Measurements from ENCODE around the gene KCNK7.

KCNK7 gene

GRCh38 chr11:65574811-65575567, 20.6 kb downstream of the KCNK7 start:
- H3K36me3 ChIP-seq: peaks cover 30% of the 10 kb centered on the region
- H3K4me3 ChIP-seq (ENCODE audit: low read depth in 1 of 2, low read length in 1 of 2): peak overlapping the region; percentile 76 to 99
- H3K9me3 ChIP-seq: no peaks in the 10 kb centered on the region
- H3K27ac ChIP-seq: peak overlapping the region; percentile 95
- TF ChIP-seq, protein P1, sequence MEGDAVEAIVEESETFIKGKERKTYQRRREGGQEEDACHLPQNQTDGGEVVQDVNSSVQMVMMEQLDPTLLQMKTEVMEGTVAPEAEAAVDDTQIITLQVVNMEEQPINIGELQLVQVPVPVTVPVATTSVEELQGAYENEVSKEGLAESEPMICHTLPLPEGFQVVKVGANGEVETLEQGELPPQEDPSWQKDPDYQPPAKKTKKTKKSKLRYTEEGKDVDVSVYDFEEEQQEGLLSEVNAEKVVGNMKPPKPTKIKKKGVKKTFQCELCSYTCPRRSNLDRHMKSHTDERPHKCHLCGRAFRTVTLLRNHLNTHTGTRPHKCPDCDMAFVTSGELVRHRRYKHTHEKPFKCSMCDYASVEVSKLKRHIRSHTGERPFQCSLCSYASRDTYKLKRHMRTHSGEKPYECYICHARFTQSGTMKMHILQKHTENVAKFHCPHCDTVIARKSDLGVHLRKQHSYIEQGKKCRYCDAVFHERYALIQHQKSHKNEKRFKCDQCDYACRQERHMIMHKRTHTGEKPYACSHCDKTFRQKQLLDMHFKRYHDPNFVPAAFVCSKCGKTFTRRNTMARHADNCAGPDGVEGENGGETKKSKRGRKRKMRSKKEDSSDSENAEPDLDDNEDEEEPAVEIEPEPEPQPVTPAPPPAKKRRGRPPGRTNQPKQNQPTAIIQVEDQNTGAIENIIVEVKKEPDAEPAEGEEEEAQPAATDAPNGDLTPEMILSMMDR (IDR thresholded peaks at IDR 0.05): no peak
- peaks cover 78 to 79% of the 10 kb centered on the region in 2 experiments for H3K4me1 ChIP-seq (ENCODE audit: control insufficient read depth in 1 of 2, insufficient read depth in 1 of 2, low read depth in 1 of 2, low read length in 1 of 2)
- no peaks in the 10 kb centered on the region for H3K27me3 ChIP-seq

- TF ChIP-seq, protein P1 (IDR thresholded peaks at IDR 0.05): peak; percentile 99
- H3K4me3 ChIP-seq (ENCODE audit: low read depth in 1 of 2, low read length in 1 of 2): peak overlapping the region; percentile 76 to 99
These were observed 21.3 kb downstream of the KCNK7 start for GRCh38 chr11:65574109-65574810.

GRCh38 chr11:65573391-65574079, 22.1 kb downstream of the KCNK7 start:
- Histone ChIP-seq H3K4me1 (ENCODE audit: control insufficient read depth in 1 of 2, insufficient read depth in 1 of 2, low read depth in 1 of 2, low read length in 1 of 2) (peaks cover 76 to 81% of the 10 kb centered on the region in 2 experiments), H3K4me3 (ENCODE audit: low read depth in 1 of 2, low read length in 1 of 2) (peak overlapping the region; percentile 76 to 99), H3K9me3 (no peaks in the 10 kb centered on the region), H3K27me3 (no peaks in the 10 kb centered on the region), H3K27ac (peak overlapping the region; percentile 95), H3K36me3 (peaks cover 16% of the 10 kb centered on the region)
- TF ChIP-seq, protein P1 (IDR thresholded peaks at IDR 0.05): no peak

More at GRCh38 chr11:65574109-65574810, 21.3 kb downstream of the KCNK7 start:
- Histone ChIP-seq H3K27ac (peak overlapping the region; percentile 95), H3K27me3 (no peaks in the 10 kb centered on the region), H3K4me1 (ENCODE audit: control insufficient read depth in 1 of 2, insufficient read depth in 1 of 2, low read depth in 1 of 2, low read length in 1 of 2) (peaks cover 76 to 81% of the 10 kb centered on the region in 2 experiments), H3K9me3 (no peaks in the 10 kb centered on the region), H3K36me3 (peaks cover 23% of the 10 kb centered on the region)

DNA sequence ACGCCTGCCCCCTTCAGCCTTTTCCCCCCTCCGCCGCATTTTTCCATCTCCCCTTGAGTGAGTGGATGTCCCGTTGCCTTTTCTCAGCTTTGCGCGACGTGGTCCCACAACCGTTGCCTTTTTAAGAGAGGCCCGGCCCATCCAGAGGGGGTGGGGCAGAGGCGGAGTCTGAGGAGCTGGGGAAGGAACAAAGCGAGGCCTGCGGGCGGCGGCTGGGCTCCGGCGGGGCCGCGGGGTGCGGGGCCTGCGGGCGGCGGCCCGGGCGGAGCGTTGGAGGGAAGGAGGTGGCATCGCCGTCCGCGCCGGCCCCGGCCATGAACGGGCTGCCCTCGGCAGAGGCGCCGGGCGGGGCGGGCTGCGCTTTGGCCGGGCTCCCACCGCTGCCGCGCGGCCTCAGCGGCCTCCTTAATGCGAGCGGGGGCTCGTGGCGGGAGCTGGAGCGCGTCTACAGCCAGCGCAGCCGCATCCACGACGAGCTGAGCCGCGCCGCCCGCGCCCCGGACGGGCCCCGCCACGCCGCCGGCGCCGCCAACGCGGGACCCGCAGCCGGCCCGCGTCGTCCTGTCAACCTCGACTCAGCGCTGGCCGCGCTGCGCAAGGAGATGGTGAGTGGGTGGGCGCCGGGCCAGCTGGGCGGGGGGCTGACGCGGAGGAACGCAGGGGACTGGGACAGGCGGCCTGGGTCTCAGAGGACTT, 23.1 kb downstream of the KCNK7 start, which contains the start of gene FAM89B:
Gene FAM89B (plus strand): TSS at position 183 of the 696 bp plus-strand sequence. CDS start 132 bp downstream, at position 315.
- peaks cover 7% of the 10 kb centered on the region for H3K36me3 ChIP-seq
- H3K4me1 ChIP-seq (ENCODE audit: control insufficient read depth in 1 of 2, insufficient read depth in 1 of 2, low read depth in 1 of 2, low read length in 1 of 2): peaks cover 69 to 73% of the 10 kb centered on the region in 2 experiments
- H3K4me3 ChIP-seq (ENCODE audit: low read depth in 1 of 2, low read length in 1 of 2): peak within 1 kb of the TSS; percentile 76 to 99
- no peaks in the 10 kb centered on the region for H3K27me3 ChIP-seq
- H3K9me3 ChIP-seq: no peaks in the 10 kb centered on the region
- H3K27ac ChIP-seq: peak within 1 kb of the TSS; percentile 95
- TF ChIP-seq, protein P1 (IDR thresholded peaks at IDR 0.05): peak; percentile 55

GRCh38 chr11:65571940-65572339, 23.7 kb downstream of the KCNK7 start:
- no peaks in the 10 kb centered on the region for H3K9me3 ChIP-seq
- H3K4me3 ChIP-seq (ENCODE audit: low read depth in 1 of 2, low read length in 1 of 2): peak overlapping the region; percentile 76 to 99
- H3K36me3 ChIP-seq: peaks cover 7% of the 10 kb centered on the region
- peak overlapping the region; percentile 95 for H3K27ac ChIP-seq
- H3K27me3 ChIP-seq: no peaks in the 10 kb centered on the region
- TF ChIP-seq, protein P1 (IDR thresholded peaks at IDR 0.05): no peak
- peaks cover 64 to 67% of the 10 kb centered on the region in 2 experiments for H3K4me1 ChIP-seq (ENCODE audit: control insufficient read depth in 1 of 2, insufficient read depth in 1 of 2, low read depth in 1 of 2, low read length in 1 of 2)

Data from neutrophil (primary cell).